GM23338 (cell line): ENCODE measurements around the gene IGFBPL1. TPM values are rescaled to one million over a fixed set of nuclear protein-coding genes. Genes with fewer than 3 reads are reported as not detected.

Experiments used
- ATAC-seq: fragments of 200-7000 bp; cut with Tn5 transposase; 3 replicates; pipeline ENCODE4 v1.9.1; 2020
- DNase-seq: peaks from one replicate; pipeline ENCODE4 v3.0.0-alpha.2; 2015; ENCODE audit warnings: low spot score
- H2AFZ ChIP-seq: fragments of 200-600 bp; sonication (generic); 2 replicates; pipeline ENCODE4 v1.8.0; 2016; ENCODE audit warnings: antibody characterized with exemption, mild to moderate bottlenecking, moderate library complexity
- H3F3A ChIP-seq: fragments of 200-600 bp; sonication (generic); replicated peaks from 2 replicates; pipeline ENCODE4 v1.8.0; 2017; ENCODE audit warnings: antibody characterized with exemption, mixed run types, low read depth
- H3K27ac ChIP-seq: fragments of 200-600 bp; sonication (generic); 2 replicates; pipeline ENCODE4 v1.6.1; 2016; ENCODE audit warnings: low read depth
- H3K27me3 ChIP-seq: fragments of 200-600 bp; sonication (generic); 2 replicates; pipeline ENCODE4 v1.8.0; 2016; ENCODE audit warnings: mild to moderate bottlenecking, mixed run types, moderate library complexity; ENCODE audit not compliant: insufficient read depth
- H3K36me3 ChIP-seq: fragments of 200-600 bp; sonication (generic); 2 replicates; pipeline ENCODE4 v1.8.0; 2016; ENCODE audit warnings: mild to moderate bottlenecking; ENCODE audit not compliant: insufficient read depth
- H3K4me1 ChIP-seq: fragments of 200-600 bp; sonication (generic); 2 replicates; pipeline ENCODE4 v1.8.0; 2016; ENCODE audit warnings: mild to moderate bottlenecking, moderate library complexity; ENCODE audit not compliant: insufficient read depth
- H3K4me2 ChIP-seq: fragments of 200-600 bp; sonication (generic); 2 replicates; pipeline ENCODE4 v1.7.1; 2017; ENCODE audit warnings: mixed run types
- H3K4me3 ChIP-seq: fragments of 200-600 bp; sonication (generic); 2 replicates; pipeline ENCODE4 v1.6.1; 2016; ENCODE audit warnings: mixed run types
- H3K79me2 ChIP-seq: fragments of 200-600 bp; sonication (generic); replicated peaks from 2 replicates; pipeline ENCODE4 v1.8.0; 2017; ENCODE audit warnings: mild to moderate bottlenecking; ENCODE audit not compliant: insufficient read depth
- H3K9me2 ChIP-seq: fragments of 200-600 bp; sonication (generic); 2 replicates; pipeline ENCODE4 v1.8.0; 2017; ENCODE audit not compliant: insufficient read depth
- H4K20me1 ChIP-seq: fragments of 200-600 bp; sonication (generic); replicated peaks from 2 replicates; pipeline ENCODE4 v1.8.0; 2017; ENCODE audit warnings: mild to moderate bottlenecking; ENCODE audit not compliant: insufficient read depth
- H3K27ac Mint-ChIP-seq: 2 replicates; pipeline ENCODE4 v1.8.0; 2020; ENCODE audit warnings: inconsistent platforms, mild to moderate bottlenecking, moderate library complexity, mixed read lengths
- H3K27me3 Mint-ChIP-seq: 3 replicates; pipeline ENCODE4 v1.8.0; 2022; ENCODE audit warnings: low read depth, mild to moderate bottlenecking, moderate library complexity, mixed read lengths, inconsistent platforms; ENCODE audit not compliant: insufficient read depth, poor library complexity
- H3K36me3 Mint-ChIP-seq: 3 replicates; pipeline ENCODE4 v1.8.0; 2021; ENCODE audit warnings: low read depth, mild to moderate bottlenecking, inconsistent platforms, moderate library complexity, mixed read lengths
- H3K4me1 Mint-ChIP-seq: 3 replicates; pipeline ENCODE4 v1.8.0; 2020; ENCODE audit warnings: mild to moderate bottlenecking, inconsistent platforms, mixed read lengths
- H3K4me3 Mint-ChIP-seq: 3 replicates; pipeline ENCODE4 v1.8.0; 2021; ENCODE audit warnings: moderate library complexity, mild to moderate bottlenecking, inconsistent platforms, mixed read lengths
- H3K9me3 Mint-ChIP-seq: 3 replicates; pipeline ENCODE4 v1.8.0; 2020; ENCODE audit warnings: moderate library complexity, mild to moderate bottlenecking, inconsistent platforms, mixed read lengths
- EZH2phosphoT487 ChIP-seq: fragments of 200-600 bp; sonication (generic); IDR thresholded peaks from one replicate; pipeline ENCODE4 v1.8.1; 2018; ENCODE audit warnings: antibody characterized with exemption; ENCODE audit not compliant: unreplicated experiment
- JUNB ChIP-seq: IDR thresholded peaks from one replicate; pipeline ENCODE4 v1.6.1; 2016; ENCODE audit warnings: antibody characterized with exemption; ENCODE audit not compliant: unreplicated experiment
- NANOG ChIP-seq: IDR thresholded peaks from 2 replicates; pipeline ENCODE4 v1.6.1; 2016; ENCODE audit warnings: antibody characterized with exemption, borderline replicate concordance
- POLR2AphosphoS5 ChIP-seq: IDR thresholded peaks from 2 replicates; pipeline ENCODE4 v1.6.1; 2016; ENCODE audit warnings: antibody characterized with exemption, low read depth
- STAT1 ChIP-seq: IDR thresholded peaks from one replicate; pipeline ENCODE4 v1.6.1; 2016; ENCODE audit warnings: antibody characterized with exemption; ENCODE audit not compliant: unreplicated experiment
- ZNF114 ChIP-seq: fragments of 250-450 bp; sonication (Bioruptor Pico); IDR thresholded peaks from 2 replicates; pipeline ENCODE4 v1.5.0; 2020; ENCODE audit warnings: mild to moderate bottlenecking, moderate library complexity
- ZNF331 ChIP-seq: fragments of 250-450 bp; sonication (Bioruptor Pico); IDR thresholded peaks from 2 replicates; pipeline ENCODE4 v1.5.0; 2020; ENCODE audit warnings: low read depth, mild to moderate bottlenecking, moderate library complexity
- polyA plus RNA-seq: library from polyadenylated mRNA; unstranded; fragments of >200 nt; fragmentation: Nextera tagmentation; extraction: Ambion mirVana; gene quantifications from 2 replicates; pipeline ENCODE4 v1.2.1, GENCODE V29; 2016
- total RNA-seq: library from RNA; depleted of rRNA; stranded (reverse); fragments of >200 nt; shearing (Covaris generic); gene quantifications from 2 replicates; pipeline ENCODE4 v1.2.3, GENCODE V29; 2014
- TF ChIP-seq, protein P1 (sequence below): IDR thresholded peaks from one replicate; pipeline ENCODE4 v1.6.1; 2018; ENCODE audit warnings: antibody characterized with exemption; ENCODE audit not compliant: unreplicated experiment

IGFBPL1 gene
- total and polyA plus RNA-seq, 2 experiments from 2014 or later, result 9.4 to 75.6 TPM

DNA sequence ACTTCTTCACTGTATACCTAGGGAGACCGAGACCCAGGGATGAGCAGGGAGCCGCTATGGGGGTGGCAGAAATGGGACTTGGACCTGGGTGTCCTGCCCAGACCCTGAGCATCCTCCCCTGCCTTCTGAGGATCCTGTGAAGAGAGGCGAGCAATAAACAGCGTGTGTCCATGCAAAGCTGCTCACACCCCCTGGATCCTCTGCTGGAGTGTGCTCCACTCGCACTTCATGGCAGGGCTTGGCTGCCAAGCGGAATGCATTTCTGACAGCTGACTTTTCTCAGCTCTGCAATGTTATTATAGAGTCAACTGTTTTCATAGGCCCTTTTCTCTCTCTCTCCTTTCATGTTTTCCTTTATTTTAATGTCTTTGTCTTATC is 62.8 kb downstream of the IGFBPL1 start (continued):
- TF ChIP-seq, protein P1, sequence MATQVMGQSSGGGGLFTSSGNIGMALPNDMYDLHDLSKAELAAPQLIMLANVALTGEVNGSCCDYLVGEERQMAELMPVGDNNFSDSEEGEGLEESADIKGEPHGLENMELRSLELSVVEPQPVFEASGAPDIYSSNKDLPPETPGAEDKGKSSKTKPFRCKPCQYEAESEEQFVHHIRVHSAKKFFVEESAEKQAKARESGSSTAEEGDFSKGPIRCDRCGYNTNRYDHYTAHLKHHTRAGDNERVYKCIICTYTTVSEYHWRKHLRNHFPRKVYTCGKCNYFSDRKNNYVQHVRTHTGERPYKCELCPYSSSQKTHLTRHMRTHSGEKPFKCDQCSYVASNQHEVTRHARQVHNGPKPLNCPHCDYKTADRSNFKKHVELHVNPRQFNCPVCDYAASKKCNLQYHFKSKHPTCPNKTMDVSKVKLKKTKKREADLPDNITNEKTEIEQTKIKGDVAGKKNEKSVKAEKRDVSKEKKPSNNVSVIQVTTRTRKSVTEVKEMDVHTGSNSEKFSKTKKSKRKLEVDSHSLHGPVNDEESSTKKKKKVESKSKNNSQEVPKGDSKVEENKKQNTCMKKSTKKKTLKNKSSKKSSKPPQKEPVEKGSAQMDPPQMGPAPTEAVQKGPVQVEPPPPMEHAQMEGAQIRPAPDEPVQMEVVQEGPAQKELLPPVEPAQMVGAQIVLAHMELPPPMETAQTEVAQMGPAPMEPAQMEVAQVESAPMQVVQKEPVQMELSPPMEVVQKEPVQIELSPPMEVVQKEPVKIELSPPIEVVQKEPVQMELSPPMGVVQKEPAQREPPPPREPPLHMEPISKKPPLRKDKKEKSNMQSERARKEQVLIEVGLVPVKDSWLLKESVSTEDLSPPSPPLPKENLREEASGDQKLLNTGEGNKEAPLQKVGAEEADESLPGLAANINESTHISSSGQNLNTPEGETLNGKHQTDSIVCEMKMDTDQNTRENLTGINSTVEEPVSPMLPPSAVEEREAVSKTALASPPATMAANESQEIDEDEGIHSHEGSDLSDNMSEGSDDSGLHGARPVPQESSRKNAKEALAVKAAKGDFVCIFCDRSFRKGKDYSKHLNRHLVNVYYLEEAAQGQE, result no peak
- no peak for TF ChIP-seq ZNF331 (CRISPR knock-in tag)
- no peak for TF ChIP-seq EZH2phosphoT487
- TF ChIP-seq NANOG, result no peak
- TF ChIP-seq STAT1, result no peak
- no peak for TF ChIP-seq ZNF114 (CRISPR knock-in tag)
- TF ChIP-seq POLR2AphosphoS5, result no peak

DNA sequence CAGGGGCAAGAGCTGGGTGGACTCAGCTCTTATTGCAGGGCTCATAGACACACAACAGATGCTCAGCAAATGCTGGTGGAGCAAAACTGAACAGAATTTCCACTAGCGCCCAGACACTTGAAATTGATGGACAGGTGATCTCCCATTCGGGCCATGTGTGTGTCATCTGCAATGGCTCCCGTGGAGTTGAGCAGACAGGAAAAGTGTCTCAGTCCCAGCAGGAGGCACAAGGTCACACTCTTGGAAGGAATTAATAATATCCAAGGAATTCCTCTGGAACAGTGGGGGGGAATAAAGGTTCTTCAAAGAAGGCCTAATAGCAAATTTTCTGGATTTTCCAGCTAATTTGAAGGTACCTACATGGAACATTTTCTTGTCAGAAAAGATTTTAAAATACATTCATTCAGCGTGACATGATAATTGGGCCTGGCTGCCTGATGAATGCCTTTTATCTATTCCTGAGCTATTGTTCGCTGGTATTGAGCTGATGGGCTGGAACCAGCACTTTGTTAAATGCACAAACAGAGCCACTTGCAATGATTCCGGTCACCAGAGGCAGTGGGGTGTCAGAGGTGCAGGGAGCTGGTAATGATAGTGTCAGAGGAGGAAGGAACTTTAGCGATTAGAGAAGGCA is 63.3 kb downstream of the IGFBPL1 start:
- Histone ChIP-seq H3K27me3 (no peaks in the 10 kb centered on the region), H3K4me3 (no peak overlapping the region), H3K4me2 (no peak overlapping the region), H3K36me3 (no peaks in the 10 kb centered on the region), H3F3A (no peaks in the 10 kb centered on the region), H4K20me1 (no peaks in the 10 kb centered on the region), H3K79me2 (no peaks in the 10 kb centered on the region), H2AFZ (no peak overlapping the region), H3K27ac (no peak overlapping the region), H3K4me1 (0 out of 2 replicates have a peak, but pooled peaks cover 7% of the 10 kb centered on the region), H3K9me2 (no peaks in the 10 kb centered on the region)
- Mint-ChIP-seq H3K9me3 (no peaks in the 10 kb centered on the region), H3K4me3 (no peak overlapping the region), H3K27me3 (peaks cover 6% of the 10 kb centered on the region), H3K4me1 (peaks cover 2% of the 10 kb centered on the region; the same call in 2 of the 3 replicates), H3K27ac (no peak overlapping the region), H3K36me3 (no peaks in the 10 kb centered on the region)
- TF ChIP-seq NANOG (no peak), JUNB (no peak)
- DNase-seq (no peak), ATAC-seq (no peak)

DNA sequence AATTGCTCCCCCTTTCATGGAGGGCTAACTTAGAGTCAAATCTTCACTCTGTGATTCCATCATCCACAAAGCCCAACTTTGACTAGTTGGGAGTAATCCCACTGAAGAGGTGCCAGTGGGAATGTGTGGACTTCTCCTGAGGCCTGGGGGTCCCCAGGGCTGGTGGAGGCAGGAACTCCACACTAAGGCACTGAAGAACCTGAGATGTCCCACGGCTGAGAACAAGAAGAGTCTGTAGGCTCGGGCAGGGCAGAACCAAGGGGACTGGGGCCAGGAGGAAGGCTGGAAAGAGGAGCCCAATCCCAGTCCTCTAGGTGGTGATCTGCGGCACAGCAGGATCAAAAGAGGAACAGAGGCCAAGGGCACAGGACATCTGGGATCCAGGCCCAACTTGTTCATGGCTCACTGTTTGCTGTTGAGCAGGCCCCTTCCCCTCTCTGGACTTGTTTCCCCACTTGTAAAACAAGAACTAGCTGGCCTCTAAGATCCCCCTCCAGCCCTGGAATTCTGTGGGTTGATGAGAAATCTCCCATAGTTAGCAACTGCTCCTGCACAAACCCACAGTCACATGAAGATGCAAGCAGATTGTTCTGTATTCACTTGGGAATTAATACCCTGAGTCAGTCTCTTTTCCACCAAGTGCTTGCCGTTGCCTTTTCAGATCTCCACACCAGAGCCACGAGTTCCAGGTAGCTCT is 64.4 kb downstream of the IGFBPL1 start:
- Histone ChIP-seq H3K4me2 (no peak overlapping the region), H3K27ac (no peak overlapping the region), H2AFZ (no peak overlapping the region), H3K9me2 (no peaks in the 10 kb centered on the region), H3F3A (no peaks in the 10 kb centered on the region), H3K79me2 (no peaks in the 10 kb centered on the region), H4K20me1 (no peaks in the 10 kb centered on the region), H3K4me3 (no peak overlapping the region), H3K4me1 (0 out of 2 replicates have a peak, but pooled peaks cover 7% of the 10 kb centered on the region), H3K27me3 (no peaks in the 10 kb centered on the region), H3K36me3 (no peaks in the 10 kb centered on the region)
- peaks cover 2% of the 10 kb centered on the region; the same call in 2 of the 3 replicates for H3K4me1 Mint-ChIP-seq
- no peaks in the 10 kb centered on the region for H3K36me3 Mint-ChIP-seq
- DNase-seq, result no peak
- H3K27ac Mint-ChIP-seq, result no peak overlapping the region
- peaks cover 6% of the 10 kb centered on the region for H3K27me3 Mint-ChIP-seq
- ATAC-seq, result no peak
- no peaks in the 10 kb centered on the region for H3K9me3 Mint-ChIP-seq
- H3K4me3 Mint-ChIP-seq, result no peak overlapping the region; the same call in 2 of the 3 replicates
- TF ChIP-seq ZNF331 (CRISPR knock-in tag) (no peak), ZNF114 (CRISPR knock-in tag) (no peak)
- TF ChIP-seq, protein P1, result no peak
